HUES64 (cell line): ENCODE results near the gene C3orf52.

Experiments used
- H3K27ac ChIP-seq: 2 replicates; pipeline ENCODE4 v1.7.0; 2013; ENCODE audit warnings: low read depth, low read length, inconsistent platforms
- H3K27me3 ChIP-seq: 2 replicates; pipeline ENCODE4 v1.6.1; 2013; ENCODE audit warnings: mild to moderate bottlenecking, low read length; ENCODE audit not compliant: insufficient read depth
- H3K36me3 ChIP-seq: 2 replicates; pipeline ENCODE4 v1.6.1; 2013; ENCODE audit warnings: mild to moderate bottlenecking, low read length; ENCODE audit not compliant: insufficient read depth
- H3K4me1 ChIP-seq: 2 replicates; pipeline ENCODE4 v1.6.1; 2013; ENCODE audit warnings: mild to moderate bottlenecking, low read length, moderate library complexity; ENCODE audit not compliant: insufficient read depth
- H3K4me3 ChIP-seq: 2 replicates; pipeline ENCODE4 v1.5.1; 2013; ENCODE audit warnings: mild to moderate bottlenecking, low read length, moderate library complexity
- H3K9ac ChIP-seq: 2 replicates; pipeline ENCODE4 v1.6.1; 2013; ENCODE audit warnings: mild to moderate bottlenecking, low read depth, low read length
- H3K9me3 ChIP-seq: 2 replicates; pipeline ENCODE4 v1.6.1; 2013; ENCODE audit warnings: low read depth, low read length; ENCODE audit not compliant: insufficient read depth
- WGBS: fragments of 150-250, 120-280 bp; methylation state at CpG from one replicate; pipeline ENCODE4 v1.1.7; 2013; ENCODE audit warnings: missing lambda C conversion rate; 5-methylcytosine and 5-hydroxymethylcytosine counted together

C3orf52 gene

GRCh38 chr3:112109322-112109721, 23.1 kb downstream of the C3orf52 start:
- Histone ChIP-seq H3K4me3 (no peak overlapping the region), H3K27me3 (no peaks in the 10 kb centered on the region), H3K27ac (no peak overlapping the region), H3K9ac (no peak overlapping the region), H3K4me1 (no peaks in the 10 kb centered on the region), H3K36me3 (peaks cover 40% of the 10 kb centered on the region), H3K9me3 (no peaks in the 10 kb centered on the region)
- 92% methylated on average over 5 of the region's 5 CpGs for WGBS

- peaks cover 24% of the 10 kb centered on the region for H3K36me3 ChIP-seq
- no peaks in the 10 kb centered on the region for H3K9me3 ChIP-seq
- no peak overlapping the region for H3K9ac ChIP-seq
- H3K27ac ChIP-seq = no peak overlapping the region
- H3K4me1 ChIP-seq = no peaks in the 10 kb centered on the region
- no peak overlapping the region for H3K4me3 ChIP-seq
- H3K27me3 ChIP-seq = no peaks in the 10 kb centered on the region
- WGBS = 32% methylated on average over 3 of the region's 3 CpGs
These were observed 25.7 kb downstream of the C3orf52 start for GRCh38 chr3:112111785-112112402.

- Histone ChIP-seq H3K27ac (no peak overlapping the region), H3K36me3 (peaks cover 23% of the 10 kb centered on the region), H3K4me3 (no peak overlapping the region), H3K9ac (no peak overlapping the region), H3K9me3 (no peaks in the 10 kb centered on the region), H3K4me1 (peaks cover 4% of the 10 kb centered on the region; the same call in 1 of the 2 replicates), H3K27me3 (no peaks in the 10 kb centered on the region)
- WGBS = 94% methylated on average over 6 of the region's 6 CpGs
These were observed 28.5 kb downstream of the C3orf52 start for GRCh38 chr3:112114576-112115160.

GRCh38 chr3:112115161-112115739, 29.1 kb downstream of the C3orf52 start:
- Histone ChIP-seq H3K27ac (no peak overlapping the region), H3K9ac (no peak overlapping the region), H3K27me3 (no peaks in the 10 kb centered on the region), H3K36me3 (peaks cover 20% of the 10 kb centered on the region), H3K4me3 (no peak overlapping the region), H3K9me3 (no peaks in the 10 kb centered on the region), H3K4me1 (peaks cover 9% of the 10 kb centered on the region; the same call in 1 of the 2 replicates)
- 92% methylated on average over 6 of the region's 6 CpGs for WGBS

GRCh38 chr3:112115806-112116383, 29.7 kb downstream of the C3orf52 start:
- Histone ChIP-seq H3K4me1 (peaks cover 9% of the 10 kb centered on the region; the same call in 1 of the 2 replicates), H3K4me3 (no peak overlapping the region), H3K9me3 (no peaks in the 10 kb centered on the region), H3K27me3 (no peaks in the 10 kb centered on the region), H3K9ac (no peak overlapping the region), H3K36me3 (peaks cover 16% of the 10 kb centered on the region), H3K27ac (no peak overlapping the region)
- WGBS = 94% methylated on average over 4 of the region's 6 CpGs

GRCh38 chr3:112116748-112117186, 30.6 kb downstream of the C3orf52 start:
- 95% methylated on average over 13 of the region's 13 CpGs for WGBS
- no peaks in the 10 kb centered on the region for H3K27me3 ChIP-seq
- H3K27ac ChIP-seq = no peak overlapping the region
- H3K4me1 ChIP-seq = peaks cover 9% of the 10 kb centered on the region; the same call in 1 of the 2 replicates
- H3K4me3 ChIP-seq = no peak overlapping the region
- no peaks in the 10 kb centered on the region for H3K9me3 ChIP-seq
- peaks cover 16% of the 10 kb centered on the region for H3K36me3 ChIP-seq
- H3K9ac ChIP-seq = no peak overlapping the region

- H3K4me3 ChIP-seq = no peak overlapping the region
- H3K27me3 ChIP-seq = no peaks in the 10 kb centered on the region
- WGBS = 100% methylated on average over 1 of the region's 1 CpG
- peaks cover 16% of the 10 kb centered on the region for H3K36me3 ChIP-seq
- no peaks in the 10 kb centered on the region for H3K9me3 ChIP-seq
- H3K27ac ChIP-seq = no peak overlapping the region
- H3K9ac ChIP-seq = no peak overlapping the region
- H3K4me1 ChIP-seq = peaks cover 9% of the 10 kb centered on the region; the same call in 1 of the 2 replicates
These were observed 31.2 kb downstream of the C3orf52 start for GRCh38 chr3:112117415-112117814.

GRCh38 chr3:112117841-112118571, 31.8 kb downstream of the C3orf52 start:
- no peak overlapping the region for H3K4me3 ChIP-seq
- H3K27ac ChIP-seq = no peak overlapping the region
- H3K9ac ChIP-seq = no peak overlapping the region
- 92% methylated on average over 4 of the region's 4 CpGs for WGBS
- H3K4me1 ChIP-seq = peaks cover 9% of the 10 kb centered on the region; the same call in 1 of the 2 replicates
- no peaks in the 10 kb centered on the region for H3K27me3 ChIP-seq
- peaks cover 14% of the 10 kb centered on the region for H3K36me3 ChIP-seq
- H3K9me3 ChIP-seq = no peaks in the 10 kb centered on the region

GRCh38 chr3:112119962-112120836, 34.0 kb downstream of the C3orf52 start:
- Histone ChIP-seq H3K27ac (no peak overlapping the region), H3K27me3 (no peaks in the 10 kb centered on the region), H3K9me3 (no peaks in the 10 kb centered on the region), H3K9ac (no peak overlapping the region), H3K4me3 (no peak overlapping the region), H3K4me1 (peaks cover 14% of the 10 kb centered on the region), H3K36me3 (peaks cover 6% of the 10 kb centered on the region)
- 90% methylated on average over 8 of the region's 9 CpGs for WGBS
